ENCODE data around the gene FBN2. TPM values are rescaled to one million over a fixed set of nuclear protein-coding genes. Genes with fewer than 3 reads are reported as not detected.

The FBN2 gene
- total RNA-seq, 1 experiment from 2014 or later = 0.22 TPM

DNA sequence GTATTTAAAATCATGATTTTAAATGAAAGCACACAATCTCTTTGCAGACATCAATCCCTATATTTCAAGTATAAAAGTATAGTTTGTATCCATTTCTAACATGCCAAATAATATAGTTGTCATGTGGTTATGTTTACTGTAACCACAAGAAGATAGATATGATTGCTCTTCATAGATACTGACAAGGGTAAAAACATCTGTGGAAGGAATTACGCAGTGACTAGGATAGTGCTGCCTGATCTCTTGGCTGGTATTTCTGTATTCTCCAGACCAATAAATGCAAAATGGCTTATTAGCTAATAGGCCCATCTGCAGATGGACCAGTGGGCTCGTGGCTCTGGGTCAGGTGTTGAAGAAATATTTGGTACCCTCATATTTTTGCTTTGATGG lies 34.9 kb upstream of the FBN2 start:
- Histone ChIP-seq H3K27me3 (ENCODE audit: insufficient read depth, low read depth) (no peaks in the 10 kb centered on the region), H2AFZ (no peak overlapping the region), H3K9me2 (ENCODE audit: insufficient read depth) (no peaks in the 10 kb centered on the region), H3K36me3 (ENCODE audit: low read depth) (no peaks in the 10 kb centered on the region), H3K79me2 (ENCODE audit: low read depth) (no peaks in the 10 kb centered on the region), H3K9me3 (ENCODE audit: insufficient read depth, low read depth) (0 out of 2 replicates have a peak, but pooled peaks cover 4% of the 10 kb centered on the region), H4K20me1 (ENCODE audit: insufficient read depth) (no peaks in the 10 kb centered on the region), H3K4me3 (no peak overlapping the region), H3K27ac (no peak overlapping the region), H3F3A (ENCODE audit: insufficient read depth, low read depth) (no peaks in the 10 kb centered on the region), H3K4me1 (replicated peaks; ENCODE audit: insufficient read depth) (no peaks in the 10 kb centered on the region), H3K4me2 (no peak overlapping the region)
- TF ChIP-seq, protein P1, sequence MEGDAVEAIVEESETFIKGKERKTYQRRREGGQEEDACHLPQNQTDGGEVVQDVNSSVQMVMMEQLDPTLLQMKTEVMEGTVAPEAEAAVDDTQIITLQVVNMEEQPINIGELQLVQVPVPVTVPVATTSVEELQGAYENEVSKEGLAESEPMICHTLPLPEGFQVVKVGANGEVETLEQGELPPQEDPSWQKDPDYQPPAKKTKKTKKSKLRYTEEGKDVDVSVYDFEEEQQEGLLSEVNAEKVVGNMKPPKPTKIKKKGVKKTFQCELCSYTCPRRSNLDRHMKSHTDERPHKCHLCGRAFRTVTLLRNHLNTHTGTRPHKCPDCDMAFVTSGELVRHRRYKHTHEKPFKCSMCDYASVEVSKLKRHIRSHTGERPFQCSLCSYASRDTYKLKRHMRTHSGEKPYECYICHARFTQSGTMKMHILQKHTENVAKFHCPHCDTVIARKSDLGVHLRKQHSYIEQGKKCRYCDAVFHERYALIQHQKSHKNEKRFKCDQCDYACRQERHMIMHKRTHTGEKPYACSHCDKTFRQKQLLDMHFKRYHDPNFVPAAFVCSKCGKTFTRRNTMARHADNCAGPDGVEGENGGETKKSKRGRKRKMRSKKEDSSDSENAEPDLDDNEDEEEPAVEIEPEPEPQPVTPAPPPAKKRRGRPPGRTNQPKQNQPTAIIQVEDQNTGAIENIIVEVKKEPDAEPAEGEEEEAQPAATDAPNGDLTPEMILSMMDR (conservative IDR thresholded peaks at IDR 0.05) = no peak
- no peak for TF ChIP-seq EZH2 (IDR thresholded peaks at IDR 0.05; ENCODE audit: low read depth)
- intact Hi-C loops (cut with micrococcal nuclease; ENCODE audit: unreplicated experiment) = no loop called here
- ChIA-PET POLR2A (ENCODE audit: unreplicated experiment) (no interaction called here), CTCF (no interaction called here)
- BruUV-seq (replicated peaks) = no TSS peak
- DNase-seq = no peak

DNA sequence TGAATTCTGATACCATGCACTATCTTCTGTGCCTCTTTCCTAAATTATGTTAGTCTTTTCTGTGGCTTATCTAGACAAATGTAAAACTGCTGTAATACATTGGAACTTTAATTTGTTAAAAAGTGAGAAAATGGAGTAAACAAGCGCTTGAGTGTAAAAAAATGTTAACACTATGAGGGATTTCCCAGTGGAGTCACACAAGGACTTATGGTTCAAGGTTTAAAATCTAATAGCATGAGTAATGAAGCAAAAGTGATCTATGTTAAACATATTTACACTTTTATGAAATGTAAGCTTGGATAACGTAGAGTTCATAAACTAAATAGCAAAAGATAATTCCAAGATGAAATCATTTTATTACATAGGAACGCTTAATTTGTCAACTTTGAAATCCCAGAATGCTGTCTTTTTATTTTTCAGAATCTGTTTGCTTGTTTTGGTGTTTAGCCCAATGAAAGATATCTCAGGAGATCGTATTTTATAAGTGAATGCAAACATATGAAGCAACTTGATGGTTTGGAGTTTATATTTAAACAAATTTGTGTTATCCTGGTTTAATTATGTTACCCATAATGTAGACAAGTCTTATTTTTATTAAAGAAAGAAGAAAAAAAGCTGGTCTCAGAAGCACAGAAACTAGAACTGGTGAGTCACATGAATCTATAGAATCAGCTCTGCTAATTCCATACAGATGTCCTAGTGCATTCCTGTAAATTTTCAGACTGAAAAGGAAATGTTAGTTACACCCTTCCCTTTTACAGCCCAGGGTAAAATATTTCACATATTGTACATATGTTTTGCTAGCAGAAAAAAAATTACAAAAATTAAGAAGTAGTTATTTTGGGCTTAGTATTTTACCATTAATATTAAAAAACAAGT lies 34.2 kb upstream of the FBN2 start:
- Histone ChIP-seq H3K36me3 (ENCODE audit: low read depth) (no peaks in the 10 kb centered on the region), H3K4me3 (no peak overlapping the region), H3F3A (ENCODE audit: insufficient read depth, low read depth) (no peaks in the 10 kb centered on the region), H3K4me1 (replicated peaks; ENCODE audit: insufficient read depth) (no peaks in the 10 kb centered on the region), H3K9me2 (ENCODE audit: insufficient read depth) (no peaks in the 10 kb centered on the region), H2AFZ (no peak overlapping the region), H3K27ac (no peak overlapping the region), H3K4me2 (no peak overlapping the region), H3K79me2 (ENCODE audit: low read depth) (no peaks in the 10 kb centered on the region), H4K20me1 (ENCODE audit: insufficient read depth) (no peaks in the 10 kb centered on the region), H3K9me3 (ENCODE audit: insufficient read depth, low read depth) (0 out of 2 replicates have a peak, but pooled peaks cover 4% of the 10 kb centered on the region), H3K27me3 (ENCODE audit: insufficient read depth, low read depth) (no peaks in the 10 kb centered on the region)
- TF ChIP-seq EZH2 (IDR thresholded peaks at IDR 0.05; ENCODE audit: low read depth) = no peak
- TF ChIP-seq, protein P1 (conservative IDR thresholded peaks at IDR 0.05) = no peak
- POLR2A ChIA-PET (ENCODE audit: unreplicated experiment) = no interaction called here
- no peak for DNase-seq
- no TSS peak for BruUV-seq (replicated peaks)
- intact Hi-C loops (cut with micrococcal nuclease; ENCODE audit: unreplicated experiment) = no loop called here
- CTCF ChIA-PET = no interaction called here

- no peaks in the 10 kb centered on the region for H3K79me2 ChIP-seq (ENCODE audit: low read depth)
- H3K27me3 ChIP-seq (ENCODE audit: insufficient read depth, low read depth) = no peaks in the 10 kb centered on the region
- no peak overlapping the region for H3K4me2 ChIP-seq
- H3K36me3 ChIP-seq (ENCODE audit: low read depth) = no peaks in the 10 kb centered on the region
- H2AFZ ChIP-seq = 0 out of 2 replicates have a peak overlapping the region, but pooled peaks have one; percentile 39
- ChIA-PET CTCF (no interaction called here), POLR2A (ENCODE audit: unreplicated experiment) (no interaction called here)
- no TSS peak for BruUV-seq (replicated peaks)
- intact Hi-C loops (cut with micrococcal nuclease; ENCODE audit: unreplicated experiment) = no loop called here
- no peaks in the 10 kb centered on the region for H3K4me1 ChIP-seq (replicated peaks; ENCODE audit: insufficient read depth)
- H3K27ac ChIP-seq = no peak overlapping the region
- no peaks in the 10 kb centered on the region for H3F3A ChIP-seq (ENCODE audit: insufficient read depth, low read depth)
- H3K9me2 ChIP-seq (ENCODE audit: insufficient read depth) = no peaks in the 10 kb centered on the region
- no peaks in the 10 kb centered on the region for H4K20me1 ChIP-seq (ENCODE audit: insufficient read depth)
- H3K9me3 ChIP-seq (ENCODE audit: insufficient read depth, low read depth) = peaks cover 7% of the 10 kb centered on the region; the same call in 1 of the 2 replicates
- TF ChIP-seq, protein P1 (conservative IDR thresholded peaks at IDR 0.05) = no peak
- TF ChIP-seq EZH2 (IDR thresholded peaks at IDR 0.05; ENCODE audit: low read depth) = no peak
- no peak overlapping the region for H3K4me3 ChIP-seq
- DNase-seq = no peak
These were observed 28.1 kb upstream of the FBN2 start for GRCh38 chr5:128566178-128566577.
